Subcutaneous abdominal adipose tissue (tissue), 5 donors: Measurements from ENCODE around the gene SP140L.
"Not testable (repeated sequence)": the region's sequence is repeated elsewhere in the genome, so short reads cannot be mapped to it uniquely, and the experiment has no call there.

Source experiments
- H3K27ac ChIP-seq: one replicate; pipeline ENCODE4 v1.7.0; 2013; ENCODE audit warnings: low read depth, mild to moderate bottlenecking, inconsistent platforms, low read length, moderate library complexity
- H3K27me3 ChIP-seq, 5 donors: one replicate each; pipeline ENCODE4 v1.7.0; 2013; ENCODE audit warnings: low read length in 5 of 5, inconsistent platforms in 1 of 5; ENCODE audit not compliant: control insufficient read depth in 5 of 5, insufficient read depth in 4 of 5
- H3K36me3 ChIP-seq, 5 donors: one replicate each; pipeline ENCODE4 v1.7.0; 2013; ENCODE audit warnings: low read length in 5 of 5; ENCODE audit not compliant: control insufficient read depth in 5 of 5, insufficient read depth in 5 of 5
- H3K4me1 ChIP-seq, 5 donors: one replicate each; pipeline ENCODE4 v1.7.0; 2013; ENCODE audit warnings: low read length in 5 of 5, mild to moderate bottlenecking in 3 of 5, moderate library complexity in 1 of 5; ENCODE audit not compliant: control insufficient read depth in 5 of 5, insufficient read depth in 5 of 5
- H3K4me3 ChIP-seq, 5 donors: one replicate each; pipeline ENCODE4 v1.7.0; 2013; ENCODE audit warnings: low read length in 5 of 5, low read depth in 1 of 5
- H3K9ac ChIP-seq, 5 donors: one replicate each; pipeline ENCODE4 v1.7.0; 2013; ENCODE audit warnings: low read length in 5 of 5, mild to moderate bottlenecking in 4 of 5, moderate library complexity in 3 of 5
- H3K9me3 ChIP-seq, 5 donors: one replicate each; pipeline ENCODE4 v1.7.0; 2013; ENCODE audit warnings: low read length in 5 of 5; ENCODE audit not compliant: control insufficient read depth in 5 of 5
- donor health status: healthy.
- donor health status: healthy.
- donor health status: healthy.
- donor health status: healthy.
- donor health status: healthy.

The SP140L gene

GRCh38 chr2:230358305-230358704 lies 31.3 kb downstream of the SP140L start:
- Histone ChIP-seq H3K9ac (no peak overlapping the region), H3K27ac (no peak overlapping the region), H3K27me3 (no peaks in the 10 kb centered on the region), H3K4me3 (no peak overlapping the region), H3K4me1 (peaks cover 3 to 10% (median 8%) of the 10 kb centered on the region in 5 donors), H3K36me3 (peaks cover 18 to 38% (median 25%) of the 10 kb centered on the region in 5 donors), H3K9me3 (no peaks in the 10 kb centered on the region)

- Histone ChIP-seq H3K27ac (no peak overlapping the region), H3K4me1 (peaks cover 3 to 10% (median 8%) of the 10 kb centered on the region in 5 donors), H3K36me3 (peaks cover 18 to 40% (median 26%) of the 10 kb centered on the region in 5 donors), H3K9me3 (no peaks in the 10 kb centered on the region), H3K9ac (no peak overlapping the region), H3K27me3 (no peaks in the 10 kb centered on the region), H3K4me3 (no peak overlapping the region)
Measured at GRCh38 chr2:230360028-230360427, 33.0 kb downstream of the SP140L start.

- H3K36me3 ChIP-seq, result peaks cover 18 to 40% (median 26%) of the 10 kb centered on the region in 5 donors
- H3K4me1 ChIP-seq, result no peaks in the 10 kb centered on the region
- no peaks in the 10 kb centered on the region for H3K27me3 ChIP-seq
Measured at GRCh38 chr2:230362030-230362691, 35.2 kb downstream of the SP140L start.

GRCh38 chr2:230382108-230382507 lies 55.1 kb downstream of the SP140L start:
- Histone ChIP-seq H3K9ac (no peak overlapping the region), H3K4me1 (no peaks in the 10 kb centered on the region), H3K9me3 (no peaks in the 10 kb centered on the region), H3K36me3 (peaks cover 14 to 42% (median 24%) of the 10 kb centered on the region in 5 donors), H3K4me3 (no peak overlapping the region), H3K27me3 (no peaks in the 10 kb centered on the region), H3K27ac (no peak overlapping the region)

More at GRCh38 chr2:230362030-230362691, 35.2 kb downstream of the SP140L start:
- Histone ChIP-seq H3K27ac (no peak overlapping the region), H3K4me3 (no peak overlapping the region), H3K9me3 (no peaks in the 10 kb centered on the region), H3K9ac (no peak overlapping the region)

- H3K9ac ChIP-seq, result no peak overlapping the region
- H3K36me3 ChIP-seq, result peaks cover 14 to 49% (median 25%) of the 10 kb centered on the region in 5 donors
- no peaks in the 10 kb centered on the region for H3K27me3 ChIP-seq
- H3K4me1 ChIP-seq, result no peaks in the 10 kb centered on the region
- no peak overlapping the region for H3K27ac ChIP-seq
- H3K4me3 ChIP-seq, result no peak overlapping the region
- H3K9me3 ChIP-seq, result no peaks in the 10 kb centered on the region
Measured at GRCh38 chr2:230383453-230383852, 56.5 kb downstream of the SP140L start.

GRCh38 chr2:230384986-230385385 lies 58.0 kb downstream of the SP140L start:
- peaks cover 26 to 64% (median 35%) of the 10 kb centered on the region in 5 donors for H3K36me3 ChIP-seq
- no peaks in the 10 kb centered on the region for H3K27me3 ChIP-seq
- no peaks in the 10 kb centered on the region for H3K4me1 ChIP-seq
- no peak overlapping the region for H3K9ac ChIP-seq
- H3K27ac ChIP-seq, result no peak overlapping the region
- H3K9me3 ChIP-seq, result no peaks in the 10 kb centered on the region
- no peak overlapping the region for H3K4me3 ChIP-seq

GRCh38 chr2:230394301-230394700 lies 67.3 kb downstream of the SP140L start:
- Histone ChIP-seq H3K9me3 (peaks cover 0 to 6% (median 0%) of the 10 kb centered on the region in 5 donors), H3K9ac (no peak overlapping the region), H3K27ac (no peak overlapping the region), H3K4me1 (no peaks in the 10 kb centered on the region), H3K27me3 (no peaks in the 10 kb centered on the region), H3K36me3 (peaks cover 35 to 72% (median 51%) of the 10 kb centered on the region in 5 donors), H3K4me3 (no peak overlapping the region)

- not testable (repeated sequence) for H3K9ac ChIP-seq, H3K4me1 ChIP-seq
- H3K36me3 ChIP-seq, result peaks cover 9 to 55% (median 38%) of the 10 kb centered on the region in 5 donors
Measured at GRCh38 chr2:230398698-230399097, 71.7 kb downstream of the SP140L start.

GRCh38 chr2:230400041-230400440 lies 73.0 kb downstream of the SP140L start:
- Histone ChIP-seq H3K4me1 (no peaks in the 10 kb centered on the region), H3K9me3 (peaks cover 0 to 6% (median 0%) of the 10 kb centered on the region in 5 donors), H3K27ac (no peak overlapping the region), H3K4me3 (no peak overlapping the region), H3K9ac (no peak overlapping the region), H3K27me3 (no peaks in the 10 kb centered on the region), H3K36me3 (peaks cover 3 to 49% (median 31%) of the 10 kb centered on the region in 5 donors)

More at GRCh38 chr2:230398698-230399097, 71.7 kb downstream of the SP140L start:
- H3K9me3 ChIP-seq, H3K27me3 ChIP-seq, H3K4me3 ChIP-seq, H3K27ac ChIP-seq: not testable (repeated sequence)

GRCh38 chr2:230400454-230400853 lies 73.5 kb downstream of the SP140L start:
- H3K27me3 ChIP-seq, result no peaks in the 10 kb centered on the region
- H3K4me3 ChIP-seq, result no peak overlapping the region
- H3K9me3 ChIP-seq, result peaks cover 0 to 6% (median 0%) of the 10 kb centered on the region in 5 donors
- no peak overlapping the region for H3K9ac ChIP-seq
- no peaks in the 10 kb centered on the region for H3K4me1 ChIP-seq
- peaks cover 3 to 49% (median 31%) of the 10 kb centered on the region in 5 donors for H3K36me3 ChIP-seq
- no peak overlapping the region for H3K27ac ChIP-seq
